Bronchial epithelial cell (primary cell): ENCODE data around the gene PKD1. TPM values are rescaled to one million over a fixed set of nuclear protein-coding genes. Genes with fewer than 3 reads are reported as not detected.

Experiments used
- DNase-seq: peaks from one replicate; pipeline ENCODE4 v3.0.0-alpha.2; 2010; ENCODE audit warnings: low read depth
- FAIRE-seq: peaks from 2 replicates; lab custom pipeline; 2011; peaks lifted over from hg19 to GRCh38; lab: Jason Lieb, UNC
- H3K27me3 ChIP-seq: 2 replicates; pipeline ENCODE4 v1.5.1; 2011; ENCODE audit warnings: low read length; ENCODE audit not compliant: control insufficient read depth, insufficient read depth
- H3K36me3 ChIP-seq: 2 replicates; pipeline ENCODE4 v1.5.1; 2011; ENCODE audit warnings: low read length; ENCODE audit not compliant: control insufficient read depth, insufficient read depth
- H3K4me3 ChIP-seq: 2 replicates; pipeline ENCODE4 v1.5.1; 2011; ENCODE audit warnings: mild to moderate bottlenecking, low read depth, low read length, control low read depth
- CTCF ChIP-seq: IDR thresholded peaks from 2 replicates; pipeline ENCODE4 v1.5.1; 2011; ENCODE audit warnings: mild to moderate bottlenecking, moderate library complexity, low read length, control low read depth, inconsistent platforms; ENCODE audit not compliant: insufficient read depth, severe bottlenecking
- total RNA-seq: library from RNA; depleted of rRNA; stranded (reverse); fragments of >200 nt; gene quantifications from 2 replicates; pipeline ENCODE4 v1.2.1, GENCODE V29; 2014

The PKD1 gene
- total RNA-seq, 1 donor from 2014 or later, result 56.1 TPM

GRCh38 chr16:2074071-2074470 lies 61.6 kb downstream of the PKD1 start:
- no peak for FAIRE-seq
- TF ChIP-seq CTCF, result no peak
- DNase-seq, result no peak
- Histone ChIP-seq H3K36me3 (peaks cover 23% of the 10 kb centered on the region), H3K27me3 (no peaks in the 10 kb centered on the region), H3K4me3 (no peak overlapping the region)

- peaks cover 25% of the 10 kb centered on the region for H3K36me3 ChIP-seq
- FAIRE-seq (no peak), DNase-seq (no peak)
- no peak for TF ChIP-seq CTCF
- no peaks in the 10 kb centered on the region for H3K27me3 ChIP-seq
- H3K4me3 ChIP-seq, result no peak overlapping the region
These were observed 62.8 kb downstream of the PKD1 start for GRCh38 chr16:2072926-2073325.

GRCh38 chr16:2071454-2072202 lies 64.1 kb downstream of the PKD1 start:
- FAIRE-seq, result no peak
- H3K36me3 ChIP-seq, result peaks cover 22% of the 10 kb centered on the region
- H3K27me3 ChIP-seq, result no peaks in the 10 kb centered on the region
- H3K4me3 ChIP-seq, result no peak overlapping the region
- no peak for TF ChIP-seq CTCF
- DNase-seq, result no peak

- no peak for TF ChIP-seq CTCF
These were observed 64.9 kb downstream of the PKD1 start for GRCh38 chr16:2070576-2071453.

GRCh38 chr16:2066139-2066538 lies 69.6 kb downstream of the PKD1 start:
- Histone ChIP-seq H3K4me3 (no peak overlapping the region), H3K27me3 (no peaks in the 10 kb centered on the region), H3K36me3 (peaks cover 14% of the 10 kb centered on the region)
- TF ChIP-seq CTCF, result no peak
- DNase-seq, result no peak
- FAIRE-seq, result peak; percentile 13

More at GRCh38 chr16:2070576-2071453, 64.9 kb downstream of the PKD1 start:
- Histone ChIP-seq H3K27me3 (no peaks in the 10 kb centered on the region), H3K36me3 (peaks cover 21% of the 10 kb centered on the region), H3K4me3 (no peak overlapping the region)
- DNase-seq (no peak), FAIRE-seq (no peak)
